Measurements from ENCODE around the gene RNASEH2B. TPM values are rescaled to one million over a fixed set of nuclear protein-coding genes. Genes with fewer than 3 reads are reported as not detected.

RNASEH2B gene
- polyA plus RNA-seq, 3 donors: 30.9 to 71.5 (median 65.9) TPM

GRCh38 chr13:50905256-50905655 lies 4.3 kb upstream of the RNASEH2B start:
- Histone ChIP-seq H3K27me3 (ENCODE audit: control insufficient read depth in 2 of 2, insufficient read depth in 2 of 2, low read length in 2 of 2) (no peaks in the 10 kb centered on the region), H3K4me3 (replicated peaks in 1 of 3; ENCODE audit: low read depth in 2 of 3, low read length in 3 of 3) (no peak overlapping the region), H3K9ac (ENCODE audit: insufficient read depth, low read length, poor library complexity, severe bottlenecking) (no peak overlapping the region), H2AFZ (ENCODE audit: insufficient read depth, low read depth, low read length, poor library complexity, severe bottlenecking) (no peak overlapping the region), H3K9me3 (replicated peaks in 1 of 2; ENCODE audit: control insufficient read depth in 1 of 2, insufficient read depth in 1 of 2, low read length in 2 of 2) (no peaks in the 10 kb centered on the region), H3K27ac (ENCODE audit: low read depth in 1 of 2, low read length in 2 of 2) (no peak overlapping the region), H3K4me2 (replicated peaks; ENCODE audit: extremely low read depth, low read length, poor library complexity, severe bottlenecking) (no peak overlapping the region), H3K4me1 (ENCODE audit: control insufficient read depth in 1 of 2, insufficient read depth in 2 of 2, low read length in 2 of 2) (peaks cover 6 to 14% of the 10 kb centered on the region in 2 donors), H4K20me1 (ENCODE audit: insufficient read depth, low read length) (no peaks in the 10 kb centered on the region), H3K79me2 (ENCODE audit: insufficient read depth, low read length) (peaks cover 20% of the 10 kb centered on the region), H3K36me3 (replicated peaks in 1 of 2; ENCODE audit: control insufficient read depth in 1 of 2, insufficient read depth in 2 of 2, low read length in 2 of 2) (no peaks in the 10 kb centered on the region)
- DNase-seq: no peak
- TF ChIP-seq, protein P1, sequence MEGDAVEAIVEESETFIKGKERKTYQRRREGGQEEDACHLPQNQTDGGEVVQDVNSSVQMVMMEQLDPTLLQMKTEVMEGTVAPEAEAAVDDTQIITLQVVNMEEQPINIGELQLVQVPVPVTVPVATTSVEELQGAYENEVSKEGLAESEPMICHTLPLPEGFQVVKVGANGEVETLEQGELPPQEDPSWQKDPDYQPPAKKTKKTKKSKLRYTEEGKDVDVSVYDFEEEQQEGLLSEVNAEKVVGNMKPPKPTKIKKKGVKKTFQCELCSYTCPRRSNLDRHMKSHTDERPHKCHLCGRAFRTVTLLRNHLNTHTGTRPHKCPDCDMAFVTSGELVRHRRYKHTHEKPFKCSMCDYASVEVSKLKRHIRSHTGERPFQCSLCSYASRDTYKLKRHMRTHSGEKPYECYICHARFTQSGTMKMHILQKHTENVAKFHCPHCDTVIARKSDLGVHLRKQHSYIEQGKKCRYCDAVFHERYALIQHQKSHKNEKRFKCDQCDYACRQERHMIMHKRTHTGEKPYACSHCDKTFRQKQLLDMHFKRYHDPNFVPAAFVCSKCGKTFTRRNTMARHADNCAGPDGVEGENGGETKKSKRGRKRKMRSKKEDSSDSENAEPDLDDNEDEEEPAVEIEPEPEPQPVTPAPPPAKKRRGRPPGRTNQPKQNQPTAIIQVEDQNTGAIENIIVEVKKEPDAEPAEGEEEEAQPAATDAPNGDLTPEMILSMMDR (IDR thresholded peaks at IDR 0.05): no peak
- WGBS (ENCODE audit: insufficient coverage): 100% methylated on average over 1 of the region's 4 CpGs
- no peak overlapping the region for H3K27ac Mint-ChIP-seq
- no peaks in the 10 kb centered on the region for H3K9me3 Mint-ChIP-seq
- H3K4me3 Mint-ChIP-seq: no peak overlapping the region
- peaks cover 2 to 4% of the 10 kb centered on the region in 2 donors for H3K36me3 Mint-ChIP-seq
- intact Hi-C loops (cut with micrococcal nuclease): no loop called here
- H3K4me1 Mint-ChIP-seq: peaks cover 2% of the 10 kb centered on the region
- peaks cover 0 to 2% (median 0%) of the 10 kb centered on the region in 3 donors for H3K27me3 Mint-ChIP-seq (ENCODE audit: low read depth in 3 of 3)

DNA sequence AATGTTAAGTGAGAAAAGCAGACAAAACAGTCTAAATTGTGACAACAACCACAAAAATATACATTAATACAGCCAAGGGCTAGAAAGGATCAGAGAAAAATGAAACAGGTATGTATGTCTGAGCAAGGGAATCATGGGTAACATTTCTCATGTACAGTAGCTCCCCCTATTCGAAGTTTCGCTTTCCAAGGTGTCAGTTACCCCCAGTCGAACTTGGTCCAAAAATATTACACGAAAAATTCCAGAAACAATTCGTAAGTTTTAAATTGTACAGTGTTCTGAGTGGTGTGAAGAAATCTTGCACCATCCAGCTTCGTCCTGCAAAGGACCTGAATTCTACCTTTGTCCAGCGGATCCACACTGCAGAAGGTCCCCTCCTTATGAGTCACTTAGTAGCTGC lies 1.8 kb upstream of the RNASEH2B start:
- Mint-ChIP-seq H3K9me3 (no peaks in the 10 kb centered on the region), H3K36me3 (peaks cover 0 to 2% of the 10 kb centered on the region in 2 donors), H3K27ac (no peak overlapping the region), H3K4me1 (peaks cover 25% of the 10 kb centered on the region), H3K27me3 (ENCODE audit: low read depth in 3 of 3) (peaks cover 0 to 2% (median 0%) of the 10 kb centered on the region in 3 donors), H3K4me3 (no peak overlapping the region)
- Histone ChIP-seq H3K9ac (ENCODE audit: insufficient read depth, low read length, poor library complexity, severe bottlenecking) (no peak overlapping the region), H3K4me2 (replicated peaks; ENCODE audit: extremely low read depth, low read length, poor library complexity, severe bottlenecking) (no peak overlapping the region), H3K27me3 (ENCODE audit: control insufficient read depth in 2 of 2, insufficient read depth in 2 of 2, low read length in 2 of 2) (no peaks in the 10 kb centered on the region), H3K36me3 (replicated peaks in 1 of 2; ENCODE audit: control insufficient read depth in 1 of 2, insufficient read depth in 2 of 2, low read length in 2 of 2) (no peaks in the 10 kb centered on the region), H3K4me3 (replicated peaks in 1 of 3; ENCODE audit: low read depth in 2 of 3, low read length in 3 of 3) (no peak overlapping the region), H3K27ac (ENCODE audit: low read depth in 1 of 2, low read length in 2 of 2) (no peak overlapping the region), H3K4me1 (ENCODE audit: control insufficient read depth in 1 of 2, insufficient read depth in 2 of 2, low read length in 2 of 2) (peaks cover 26 to 39% of the 10 kb centered on the region in 2 donors), H4K20me1 (ENCODE audit: insufficient read depth, low read length) (peaks cover 4% of the 10 kb centered on the region), H2AFZ (ENCODE audit: insufficient read depth, low read depth, low read length, poor library complexity, severe bottlenecking) (no peak overlapping the region), H3K9me3 (replicated peaks in 1 of 2; ENCODE audit: control insufficient read depth in 1 of 2, insufficient read depth in 1 of 2, low read length in 2 of 2) (no peaks in the 10 kb centered on the region), H3K79me2 (ENCODE audit: insufficient read depth, low read length) (peaks cover 45% of the 10 kb centered on the region)
- 90% methylated on average over 2 of the region's 7 CpGs for WGBS (ENCODE audit: insufficient coverage)
- intact Hi-C loops (cut with micrococcal nuclease): no loop called here
- TF ChIP-seq, protein P1 (IDR thresholded peaks at IDR 0.05): no peak
- DNase-seq: no peak

Measured in CD14-positive monocyte (primary cell).